Limb (tissue), 2 donors: ENCODE results near the gene PRKD1.

ENCODE experiments used
- DNase-seq, 2 donors: peaks; one replicate each; pipeline ENCODE4 v3.0.0-alpha.2; 2016; ENCODE audit errors: extremely low spot score in 2 of 2

The PRKD1 gene

GRCh38 chr14:29681316-29681715 lies 246.3 kb downstream of the PRKD1 start:
- DNase-seq, result no peak

DNA sequence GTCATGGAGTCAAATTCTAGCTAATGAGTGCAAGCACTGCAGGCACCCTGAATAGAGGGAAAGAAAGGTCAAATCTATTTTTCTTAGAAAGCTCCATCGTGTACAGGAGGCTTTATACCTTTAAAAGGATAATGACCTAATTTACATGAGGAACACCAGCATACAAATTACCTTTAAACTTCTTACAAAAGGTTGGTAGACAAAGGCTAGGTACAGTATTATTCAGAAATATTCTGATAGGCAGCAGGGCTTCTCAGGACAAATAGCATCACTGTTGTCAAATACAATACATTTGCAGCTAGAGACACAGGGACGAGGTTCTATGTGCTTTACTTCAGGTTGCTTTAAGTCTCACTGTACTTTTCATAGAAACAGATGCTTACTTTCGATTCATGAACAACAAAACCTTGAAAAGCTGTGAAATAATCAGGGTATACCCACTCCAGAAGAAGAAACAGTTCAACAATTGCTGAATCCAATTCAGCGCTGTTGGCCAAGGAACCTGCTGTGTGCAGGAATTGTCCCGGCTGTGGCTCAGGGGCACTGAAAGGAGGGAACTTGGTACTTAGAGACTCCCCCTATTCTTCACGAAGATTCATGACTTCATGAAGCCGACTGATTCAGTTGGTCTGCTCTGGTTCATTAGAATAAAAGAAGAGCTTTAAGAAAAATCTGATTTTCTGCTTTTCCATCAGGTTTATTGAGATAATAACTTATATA lies 252.9 kb downstream of the PRKD1 start:
- DNase-seq, result no peak

- DNase-seq, result no peak
These were observed 254.8 kb downstream of the PRKD1 start for GRCh38 chr14:29672831-29673230.

DNA sequence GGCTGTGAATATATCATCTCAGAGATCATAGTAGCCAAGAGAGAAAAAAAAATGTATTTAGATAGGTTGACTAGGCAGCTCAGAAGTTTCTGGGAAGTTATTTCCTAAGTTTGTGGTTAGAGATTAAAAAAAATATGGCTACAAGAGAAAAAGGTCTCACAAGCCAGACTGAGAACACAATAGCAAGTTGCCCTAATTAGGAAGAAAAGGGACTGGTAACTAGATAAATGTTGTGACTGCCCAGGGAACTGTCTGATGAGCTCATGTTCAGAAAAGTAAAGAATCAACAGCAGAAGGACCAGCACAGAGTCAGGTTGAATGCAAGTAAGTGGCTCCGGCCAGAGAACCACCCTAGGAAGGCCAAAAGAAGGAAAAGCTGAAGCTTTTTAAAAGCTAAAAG lies 256.6 kb downstream of the PRKD1 start:
- no peak for DNase-seq

DNA sequence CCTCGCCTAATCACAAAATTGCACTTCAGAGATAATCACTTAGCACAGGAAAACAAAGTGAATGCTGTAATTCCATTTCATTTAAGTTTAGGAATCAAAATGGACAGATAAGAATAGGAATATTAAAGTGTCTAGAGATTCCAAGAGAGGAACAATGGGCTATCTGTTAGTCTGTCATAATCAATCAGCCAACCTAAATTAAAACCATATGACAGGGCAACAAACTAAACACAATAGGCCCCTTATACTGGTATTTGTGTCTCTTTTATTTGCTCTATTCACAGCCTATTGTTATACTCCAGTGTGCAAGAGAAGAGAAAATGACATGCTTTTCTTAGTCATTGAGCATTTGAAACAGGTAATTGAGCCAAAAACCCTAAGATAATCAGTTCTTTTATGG lies 259.4 kb downstream of the PRKD1 start:
- DNase-seq, result no peak

DNA sequence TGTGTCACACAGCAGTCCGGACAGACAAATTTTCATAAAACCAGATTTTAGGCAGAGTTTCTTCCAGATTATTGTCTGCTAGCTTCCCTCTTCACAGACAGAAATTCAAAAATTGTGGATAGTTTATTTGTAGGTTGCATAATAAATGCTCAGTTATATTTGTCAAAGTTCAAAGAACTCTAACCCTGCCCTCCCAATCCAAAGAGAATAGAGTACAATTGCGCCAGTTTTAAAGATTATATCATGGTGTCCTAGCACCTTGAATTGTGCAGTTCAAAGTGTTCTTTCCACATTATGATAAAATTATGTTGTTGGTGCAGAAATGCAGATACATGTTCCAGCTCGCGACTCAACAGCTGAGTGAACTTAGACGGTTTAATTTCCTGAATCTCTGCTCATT lies 263.1 kb downstream of the PRKD1 start:
- DNase-seq, result no peak

- no peak for DNase-seq
These were observed 264.3 kb downstream of the PRKD1 start for GRCh38 chr14:29663281-29663801.

DNA sequence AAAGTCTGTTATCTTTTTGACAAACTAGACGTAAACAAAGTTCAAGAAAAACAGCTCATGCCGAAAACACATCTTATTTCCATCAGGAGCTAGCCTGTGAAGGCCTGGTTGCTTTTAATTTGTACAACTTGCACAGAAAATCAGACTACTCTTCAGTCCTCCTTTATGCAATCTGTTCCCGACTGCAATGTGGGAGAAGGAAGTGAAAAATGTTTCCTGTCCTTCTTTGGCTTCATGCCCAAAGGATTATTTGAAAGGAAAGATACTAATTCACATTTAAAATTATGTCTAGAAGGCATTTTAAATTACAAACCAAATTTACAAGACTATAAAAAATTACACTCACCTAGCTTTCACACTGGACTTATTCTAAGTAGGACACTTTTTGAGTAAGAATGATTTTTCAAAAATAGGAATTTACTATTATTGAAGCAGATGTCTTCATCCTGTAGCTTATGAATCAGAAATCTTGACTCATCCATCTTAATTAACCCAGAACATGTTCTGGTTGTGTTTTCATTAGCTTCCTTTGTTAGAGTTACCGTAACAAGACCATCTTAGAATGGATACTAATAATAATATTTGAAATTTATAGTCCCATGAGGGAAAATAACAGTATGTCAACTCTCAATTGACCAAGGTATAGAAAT lies 272.6 kb downstream of the PRKD1 start:
- DNase-seq, result no peak

- no peak for DNase-seq
These were observed 274.3 kb downstream of the PRKD1 start for GRCh38 chr14:29653303-29653702.

DNA sequence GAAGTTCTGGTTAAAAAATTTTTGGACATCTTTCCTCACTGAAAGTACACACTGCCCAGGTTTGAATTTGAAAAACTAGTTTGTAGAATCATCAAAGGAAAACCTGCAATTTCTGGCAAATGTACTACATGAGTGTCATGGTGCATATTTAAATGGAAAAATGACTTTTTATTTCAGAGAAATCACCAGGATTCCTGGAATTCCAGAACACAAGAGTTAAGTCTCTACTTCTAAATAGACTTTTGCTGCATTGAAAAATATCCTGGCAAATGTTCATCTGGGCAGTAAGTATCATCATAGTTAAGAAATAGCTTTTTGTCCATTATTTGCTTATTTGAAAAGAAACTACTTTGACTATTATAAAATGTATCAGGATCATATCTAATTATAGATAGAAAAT lies 275.1 kb downstream of the PRKD1 start:
- DNase-seq, result no peak

DNA sequence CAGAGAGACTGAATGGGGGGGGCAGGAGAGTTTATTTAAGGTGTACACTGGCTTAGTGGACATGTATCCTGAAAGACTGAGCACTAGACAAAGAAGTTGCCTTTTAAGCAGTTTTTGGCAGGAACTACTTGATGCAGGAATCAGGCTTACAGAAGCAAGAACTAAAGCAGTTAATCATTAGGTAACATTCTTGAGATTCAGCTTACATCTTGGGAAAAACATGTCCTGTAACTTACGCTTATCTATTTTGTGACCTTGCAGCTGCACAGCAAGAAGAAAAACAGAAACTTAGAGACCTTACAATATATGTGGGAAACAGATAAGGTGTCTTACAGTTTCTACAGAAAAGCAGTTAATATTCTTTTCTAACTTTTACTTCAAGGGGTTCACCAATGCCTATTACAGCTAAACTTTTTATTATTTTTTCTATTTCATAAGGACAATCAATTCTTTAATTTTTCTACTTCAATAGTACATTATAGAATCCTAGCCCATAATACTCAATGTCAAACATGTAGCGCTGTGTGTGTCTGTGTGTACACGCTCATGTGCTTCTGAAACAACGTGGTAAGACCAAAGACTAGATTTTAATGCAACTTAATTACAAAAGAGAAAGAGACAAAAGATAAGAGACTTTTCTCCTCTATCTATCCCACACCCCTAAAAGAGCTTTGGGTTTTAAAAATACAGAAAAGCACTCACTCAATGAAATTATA lies 276.9 kb downstream of the PRKD1 start:
- no peak for DNase-seq

DNA sequence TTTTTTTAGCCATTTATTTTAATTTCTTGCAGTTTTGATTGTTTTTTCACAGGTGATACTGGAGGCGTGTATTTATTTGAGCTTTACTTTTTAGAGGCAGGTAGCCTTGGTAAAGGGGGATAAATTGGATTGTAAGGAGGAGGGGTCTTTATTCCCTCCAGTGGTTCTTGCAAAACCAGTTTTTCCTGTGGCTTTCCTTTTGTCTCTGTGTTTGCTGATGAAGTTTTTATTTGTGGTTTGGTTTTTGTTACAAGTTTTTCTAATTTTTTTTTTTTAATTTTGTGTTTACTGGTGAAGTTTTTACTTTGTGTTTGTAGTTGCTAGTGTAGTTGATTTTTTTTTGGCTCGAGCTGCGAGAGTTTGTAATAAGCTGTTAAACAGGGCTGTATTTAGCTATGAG lies 278.5 kb downstream of the PRKD1 start:
- no peak for DNase-seq

DNA sequence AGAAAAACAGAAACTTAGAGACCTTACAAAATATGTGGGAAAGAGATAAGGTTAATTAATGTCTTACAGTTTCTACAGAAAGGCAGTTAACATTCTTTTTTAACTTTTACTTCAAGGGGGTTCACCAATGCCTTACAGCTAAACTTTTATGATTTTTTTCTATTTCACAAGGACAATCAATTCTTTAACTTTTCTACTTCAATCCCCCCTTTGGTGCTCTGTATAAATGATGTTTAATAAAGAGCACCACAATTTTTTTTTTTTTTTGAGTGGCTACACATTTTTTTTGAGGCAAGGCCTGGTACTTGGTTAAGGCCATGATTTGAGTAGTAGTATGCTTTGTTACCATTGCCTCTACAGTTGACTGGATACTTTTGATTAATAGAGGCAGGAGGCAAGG lies 279.6 kb downstream of the PRKD1 start:
- no peak for DNase-seq

GRCh38 chr14:29645117-29645516 lies 282.5 kb downstream of the PRKD1 start:
- no peak for DNase-seq

- DNase-seq, result no peak
These were observed 284.0 kb downstream of the PRKD1 start for GRCh38 chr14:29643433-29644211.

DNA sequence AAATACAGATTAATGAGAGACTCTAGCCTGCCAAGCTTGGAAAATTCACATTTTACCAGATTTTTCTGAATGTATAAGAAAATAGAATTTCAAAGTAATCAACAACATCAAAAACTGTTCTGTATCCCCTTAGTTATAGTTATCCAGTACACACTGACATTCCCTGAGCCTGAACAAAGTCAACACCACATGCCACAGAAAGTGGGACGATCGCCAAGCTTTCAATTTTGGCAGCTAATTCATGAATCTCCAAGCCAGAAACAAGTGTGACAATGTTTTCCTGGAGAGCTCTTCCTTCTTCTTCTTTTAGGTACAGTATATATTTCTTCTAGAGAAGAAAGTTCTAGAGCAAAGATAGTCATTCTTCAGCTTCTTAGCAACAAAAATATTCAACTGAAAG lies 290.2 kb downstream of the PRKD1 start:
- peak; percentile 47 to 59 for DNase-seq

DNA sequence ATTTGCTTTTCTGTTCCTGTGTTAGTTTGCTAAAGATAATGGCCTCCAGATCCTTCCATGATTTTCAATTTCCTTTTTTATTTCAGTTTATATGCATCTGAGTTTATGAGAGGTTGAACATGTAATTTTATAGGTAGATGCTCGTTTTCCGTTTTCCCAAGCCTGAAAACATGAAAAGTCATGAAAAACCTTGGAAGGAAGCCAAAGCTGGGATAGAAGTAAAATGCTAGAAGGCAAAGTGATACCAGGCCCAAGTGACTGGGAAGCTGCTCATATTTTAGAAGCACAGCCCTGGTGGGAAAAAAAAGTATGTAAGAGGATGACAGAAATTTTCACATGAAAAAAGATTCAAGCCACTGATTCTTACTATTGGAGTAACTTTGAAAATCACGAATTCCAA lies 290.8 kb downstream of the PRKD1 start:
- no peak for DNase-seq

DNA sequence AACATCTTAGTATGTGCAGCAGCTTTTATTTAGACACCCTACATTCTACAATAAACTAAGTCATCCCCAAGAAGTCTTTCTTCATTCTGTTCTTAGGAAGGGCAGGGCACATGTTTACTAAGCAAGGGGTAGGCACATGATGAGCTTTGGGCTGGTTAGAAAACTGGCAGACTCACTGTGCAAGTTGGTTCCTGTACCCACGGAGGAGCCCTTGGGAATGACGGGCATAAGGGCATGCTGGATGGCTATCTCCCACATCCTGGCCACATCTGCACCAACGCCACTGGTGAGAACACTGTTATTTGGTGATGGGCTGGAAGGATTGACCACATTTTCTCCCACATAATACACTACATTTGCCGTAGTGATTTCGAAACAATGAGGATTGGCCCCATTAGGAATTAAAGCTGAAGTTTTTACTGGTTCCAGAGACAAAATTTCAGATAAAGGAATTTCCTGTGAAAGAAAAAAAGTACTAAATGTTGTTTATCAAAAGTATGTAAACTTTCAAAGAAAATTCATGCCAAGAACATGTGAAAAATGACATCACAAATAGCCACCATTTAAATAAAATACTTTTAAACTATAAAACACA lies 297.0 kb downstream of the PRKD1 start:
- DNase-seq, result no peak

DNA sequence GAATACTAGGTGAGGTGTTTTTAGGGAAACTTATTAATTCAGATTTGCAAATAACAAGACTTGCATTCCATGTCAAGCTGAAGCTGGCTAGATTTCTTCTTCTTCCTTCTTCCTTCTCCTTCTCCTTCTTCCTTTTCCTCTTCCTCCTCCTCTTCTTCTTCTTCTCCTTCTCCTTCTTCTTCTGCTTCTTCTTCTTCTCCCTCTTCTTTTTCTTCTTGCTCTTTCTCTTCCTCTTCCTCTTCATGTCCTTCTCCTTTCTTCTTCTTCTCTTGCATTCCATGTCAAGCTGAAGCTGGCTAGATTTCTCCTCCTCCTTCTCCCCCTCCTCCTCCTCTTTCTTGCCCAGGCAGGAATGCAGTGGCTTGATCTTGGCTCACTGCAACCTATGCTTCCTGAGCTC lies 297.8 kb downstream of the PRKD1 start:
- DNase-seq, result no peak

DNA sequence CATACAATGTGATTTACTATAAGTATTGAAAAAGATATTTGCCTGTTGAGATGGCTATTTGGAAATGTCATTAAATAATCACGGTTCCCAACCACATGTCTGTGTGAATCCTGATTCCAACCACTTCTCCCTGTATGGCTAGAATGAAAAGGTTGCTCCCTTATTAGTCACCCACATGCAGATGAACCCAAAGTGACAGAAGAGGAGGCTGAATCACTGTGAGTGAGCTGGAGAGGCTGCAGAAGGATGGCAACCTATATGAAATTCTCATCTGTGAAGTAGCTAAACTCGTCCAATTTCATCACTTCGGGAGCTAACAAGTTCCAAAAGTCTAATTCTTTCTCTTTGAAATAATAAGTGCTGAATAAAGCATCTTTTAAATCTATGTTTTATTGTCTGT lies 300.5 kb downstream of the PRKD1 start:
- no peak for DNase-seq

- DNase-seq, result no peak
These were observed 309.2 kb downstream of the PRKD1 start for GRCh38 chr14:29618323-29619067.
